ENCODE results near the gene KPNA3. TPM values are rescaled to one million over a fixed set of nuclear protein-coding genes. Genes with fewer than 3 reads are reported as not detected.
A peak's percentile ranks its signal among the peaks of the same experiment; 100 is the strongest.

The KPNA3 gene
- polyA plus RNA-seq, 1 experiment: 50.7 TPM

GRCh38 chr13:49814551-49815270 is 22.2 kb upstream of the KPNA3 start:
- DNase-seq (ENCODE audit: low read depth, low spot score): no peak
- TF ChIP-seq CTCF (IDR thresholded peaks at IDR 0.05; ENCODE audit: low read depth, low read length): no peak
- ChIA-PET CTCF (no interaction called here), POLR2A (interaction anchor here (1.8 kb wide), 1 partner anchor 22 kb away, joined by 9 read pairs; the partner anchor contains the start of gene KPNA3)
- Histone ChIP-seq H3K4me3 (ENCODE audit: low read depth, low read length) (no peak overlapping the region), H3K27me3 (ENCODE audit: control insufficient read depth, insufficient read depth, low read length) (no peaks in the 10 kb centered on the region), H3K9me3 (ENCODE audit: control insufficient read depth, insufficient read depth, low read length) (no peaks in the 10 kb centered on the region), H3K27ac (ENCODE audit: low read depth, low read length) (no peak overlapping the region)

DNA sequence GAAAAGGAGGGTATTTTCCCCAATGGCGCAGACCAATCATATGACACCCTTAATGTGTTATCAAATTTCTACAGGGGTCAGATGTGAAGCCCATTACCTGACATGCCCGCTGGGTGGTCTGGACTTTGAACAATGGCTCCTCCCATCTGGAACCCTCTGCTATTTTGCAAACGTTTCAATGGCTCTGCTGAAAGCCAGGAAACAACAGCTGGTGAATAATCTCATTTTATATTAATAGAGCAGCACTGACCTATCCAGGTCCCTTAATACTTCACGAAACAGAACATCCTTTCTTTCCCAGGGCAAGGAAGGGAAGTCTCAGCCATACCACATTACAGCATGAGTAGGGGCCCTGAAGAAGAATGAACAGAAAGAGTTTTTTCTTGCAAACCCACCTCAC is 20.3 kb upstream of the KPNA3 start:
- CTCF ChIA-PET: interaction anchor here (0.7 kb wide), 1 partner anchor 1662 kb away, joined by 3 read pairs; no protein-coding TSS in a partner anchor
- Histone ChIP-seq H3K27ac (ENCODE audit: low read depth, low read length) (no peak overlapping the region), H3K27me3 (ENCODE audit: control insufficient read depth, insufficient read depth, low read length) (no peaks in the 10 kb centered on the region), H3K9me3 (ENCODE audit: control insufficient read depth, insufficient read depth, low read length) (no peaks in the 10 kb centered on the region), H3K4me3 (ENCODE audit: low read depth, low read length) (no peak overlapping the region)
- TF ChIP-seq CTCF (IDR thresholded peaks at IDR 0.05; ENCODE audit: low read depth, low read length): no peak
- POLR2A ChIA-PET: interaction anchor here (0.8 kb wide), 1 partner anchor 20 kb away, joined by 3 read pairs; the partner anchor contains the start of gene KPNA3
- DNase-seq (ENCODE audit: low read depth, low spot score): no peak

GRCh38 chr13:49811527-49811908 is 19.0 kb upstream of the KPNA3 start:
- ChIA-PET POLR2A (interaction anchor here (1.1 kb wide), 1 partner anchor 15 kb away, joined by 3 read pairs; no protein-coding TSS in a partner anchor), CTCF (interaction anchor here (0.8 to 0.9 kb wide), 2 partner anchors 9 to 13 kb away, joined by 3 read pairs; no protein-coding TSS in a partner anchor)
- peak overlapping the region; percentile 58 for H3K27ac ChIP-seq (ENCODE audit: low read depth, low read length)

GRCh38 chr13:49810567-49811526 is 18.4 kb upstream of the KPNA3 start:
- no peak overlapping the region for H3K4me3 ChIP-seq (ENCODE audit: low read depth, low read length)
- TF ChIP-seq CTCF (IDR thresholded peaks at IDR 0.05; ENCODE audit: low read depth, low read length): no peak
- no peak for DNase-seq (ENCODE audit: low read depth, low spot score)
- H3K27me3 ChIP-seq (ENCODE audit: control insufficient read depth, insufficient read depth, low read length): no peaks in the 10 kb centered on the region
- POLR2A ChIA-PET: interaction anchor here (0.6 to 1.1 kb wide), 2 partner anchors 16 to 18 kb away, joined by 3 to 4 read pairs; partner anchors contain the start of gene KPNA3
- H3K27ac ChIP-seq (ENCODE audit: low read depth, low read length): peak overlapping the region; percentile 58
- no peaks in the 10 kb centered on the region for H3K9me3 ChIP-seq (ENCODE audit: control insufficient read depth, insufficient read depth, low read length)
- CTCF ChIA-PET: interaction anchor here (0.8 to 0.9 kb wide), 2 partner anchors 10 to 14 kb away, joined by 3 read pairs; no protein-coding TSS in a partner anchor

More at GRCh38 chr13:49811527-49811908, 19.0 kb upstream of the KPNA3 start:
- H3K9me3 ChIP-seq (ENCODE audit: control insufficient read depth, insufficient read depth, low read length): no peaks in the 10 kb centered on the region
- no peaks in the 10 kb centered on the region for H3K27me3 ChIP-seq (ENCODE audit: control insufficient read depth, insufficient read depth, low read length)
- DNase-seq (ENCODE audit: low read depth, low spot score): no peak
- H3K4me3 ChIP-seq (ENCODE audit: low read depth, low read length): no peak overlapping the region
- TF ChIP-seq CTCF (IDR thresholded peaks at IDR 0.05; ENCODE audit: low read depth, low read length): no peak
